Memory B cell (primary cell): ENCODE results near the gene NDUFB10.

Source experiments
- ATAC-seq: fragments of 150-1000 bp; cut with Tn5 transposase; 2 replicates; pipeline ENCODE4 v1.10.0; 2021; ENCODE audit warnings: low read depth, mild to moderate bottlenecking, moderate library complexity
- DNase-seq, 2 donors: peaks; one replicate each; pipeline ENCODE4 v3.0.0; 2022; ENCODE audit warnings: low spot score in 2 of 2
- H3K27ac Mint-ChIP-seq: one replicate; pipeline ENCODE4 v1.8.0; 2022; ENCODE audit warnings: mild to moderate bottlenecking, moderate library complexity, mixed read lengths
- H3K27me3 Mint-ChIP-seq: one replicate; pipeline ENCODE4 v1.8.0; 2022; ENCODE audit warnings: mixed read lengths
- H3K36me3 Mint-ChIP-seq: one replicate; pipeline ENCODE4 v1.8.0; 2022; ENCODE audit warnings: mild to moderate bottlenecking, mixed read lengths
- H3K4me1 Mint-ChIP-seq: one replicate; pipeline ENCODE4 v1.8.0; 2022; ENCODE audit warnings: mixed read lengths
- H3K4me3 Mint-ChIP-seq: one replicate; pipeline ENCODE4 v1.8.0; 2022; ENCODE audit warnings: mild to moderate bottlenecking, moderate library complexity, mixed read lengths
- H3K9me3 Mint-ChIP-seq: one replicate; pipeline ENCODE4 v1.8.0; 2022; ENCODE audit warnings: mixed read lengths

The NDUFB10 gene

GRCh38 chr16:1985466-1986150 lies 26.3 kb downstream of the NDUFB10 start:
- no peak overlapping the region for H3K27ac Mint-ChIP-seq
- peak overlapping the region; percentile 78 for H3K4me3 Mint-ChIP-seq

GRCh38 chr16:1987198-1987597 lies 27.9 kb downstream of the NDUFB10 start:
- peaks cover 10% of the 10 kb centered on the region for H3K36me3 Mint-ChIP-seq
- H3K27me3 Mint-ChIP-seq: peaks cover 6% of the 10 kb centered on the region
- no peak overlapping the region for H3K27ac Mint-ChIP-seq
- peaks cover 24% of the 10 kb centered on the region for H3K4me1 Mint-ChIP-seq
- ATAC-seq (no peak), DNase-seq (no peak)
- no peaks in the 10 kb centered on the region for H3K9me3 Mint-ChIP-seq
- no peak overlapping the region for H3K4me3 Mint-ChIP-seq

More at GRCh38 chr16:1985466-1986150, 26.3 kb downstream of the NDUFB10 start:
- Mint-ChIP-seq H3K36me3 (peaks cover 10% of the 10 kb centered on the region), H3K9me3 (no peaks in the 10 kb centered on the region), H3K4me1 (peaks cover 19% of the 10 kb centered on the region), H3K27me3 (peaks cover 9% of the 10 kb centered on the region)
- DNase-seq: no peak
- no peak for ATAC-seq

- peaks cover 10% of the 10 kb centered on the region for H3K36me3 Mint-ChIP-seq
Observed at GRCh38 chr16:1989209-1990100, 30.1 kb downstream of the NDUFB10 start, which contains the start of gene SYNGR3. SYNGR3 (plus strand) TSS chr16:1989970; CDS start chr16:1990103, 133 bp downstream.

GRCh38 chr16:1990101-1990350 lies 30.7 kb downstream of the NDUFB10 start:
- H3K4me3 Mint-ChIP-seq: peak overlapping the region; percentile 90
- H3K27ac Mint-ChIP-seq: peak overlapping the region; percentile 95
- H3K36me3 Mint-ChIP-seq: peaks cover 10% of the 10 kb centered on the region
- H3K4me1 Mint-ChIP-seq: peaks cover 18% of the 10 kb centered on the region
- DNase-seq (no peak), ATAC-seq (no peak)
- no peaks in the 10 kb centered on the region for H3K9me3 Mint-ChIP-seq
- H3K27me3 Mint-ChIP-seq: no peaks in the 10 kb centered on the region

More at GRCh38 chr16:1989209-1990100, 30.1 kb downstream of the NDUFB10 start, which contains the start of gene SYNGR3:
- Mint-ChIP-seq H3K4me1 (peaks cover 22% of the 10 kb centered on the region), H3K27me3 (no peaks in the 10 kb centered on the region), H3K4me3 (peak within 1 kb of the TSS; percentile 90), H3K9me3 (no peaks in the 10 kb centered on the region), H3K27ac (peak within 1 kb of the TSS; percentile 95)
- DNase-seq: no peak
- ATAC-seq: no peak

GRCh38 chr16:1990351-1991134 lies 31.2 kb downstream of the NDUFB10 start:
- peaks cover 18% of the 10 kb centered on the region for H3K4me1 Mint-ChIP-seq
- peaks cover 10% of the 10 kb centered on the region for H3K36me3 Mint-ChIP-seq
- H3K4me3 Mint-ChIP-seq: peak overlapping the region; percentile 90
- no peaks in the 10 kb centered on the region for H3K27me3 Mint-ChIP-seq
- ATAC-seq (peak; percentile 13), DNase-seq (peak; percentile 57 to 71)
- peak overlapping the region; percentile 95 for H3K27ac Mint-ChIP-seq
- H3K9me3 Mint-ChIP-seq: no peaks in the 10 kb centered on the region

- Mint-ChIP-seq H3K4me3 (peak overlapping the region; percentile 90), H3K4me1 (peaks cover 18% of the 10 kb centered on the region), H3K27ac (peak overlapping the region; percentile 95), H3K9me3 (no peaks in the 10 kb centered on the region), H3K36me3 (peaks cover 8% of the 10 kb centered on the region), H3K27me3 (no peaks in the 10 kb centered on the region)
- DNase-seq (peak; percentile 66 to 71), ATAC-seq (peak; percentile 59)
Observed at GRCh38 chr16:1991135-1991551, 31.8 kb downstream of the NDUFB10 start.

- ATAC-seq (no peak), DNase-seq (peak in 1 of 2 donors; percentile 25)
- Mint-ChIP-seq H3K4me3 (peak overlapping the region; percentile 90), H3K36me3 (peaks cover 4% of the 10 kb centered on the region), H3K27ac (peak overlapping the region; percentile 95), H3K4me1 (peaks cover 18% of the 10 kb centered on the region), H3K9me3 (no peaks in the 10 kb centered on the region), H3K27me3 (no peaks in the 10 kb centered on the region)
Observed at GRCh38 chr16:1991588-1991947, 32.2 kb downstream of the NDUFB10 start.

- Mint-ChIP-seq H3K36me3 (no peaks in the 10 kb centered on the region), H3K4me3 (peak overlapping the region; percentile 90), H3K4me1 (peaks cover 18% of the 10 kb centered on the region), H3K27me3 (no peaks in the 10 kb centered on the region), H3K9me3 (no peaks in the 10 kb centered on the region), H3K27ac (peak overlapping the region; percentile 95)
- ATAC-seq: peak; percentile 66
- DNase-seq: peak; percentile 92 to 97
Observed at GRCh38 chr16:1991948-1992703, 32.8 kb downstream of the NDUFB10 start.

GRCh38 chr16:1992704-1993317 lies 33.5 kb downstream of the NDUFB10 start:
- no peak for DNase-seq
- Mint-ChIP-seq H3K36me3 (no peaks in the 10 kb centered on the region), H3K4me3 (no peak overlapping the region), H3K9me3 (no peaks in the 10 kb centered on the region), H3K4me1 (peaks cover 18% of the 10 kb centered on the region), H3K27me3 (no peaks in the 10 kb centered on the region), H3K27ac (no peak overlapping the region)
- no peak for ATAC-seq

- no peak for DNase-seq
- ATAC-seq: no peak
- Mint-ChIP-seq H3K36me3 (peaks cover 3% of the 10 kb centered on the region), H3K4me1 (peaks cover 15% of the 10 kb centered on the region), H3K9me3 (no peaks in the 10 kb centered on the region), H3K4me3 (no peak overlapping the region), H3K27ac (peak overlapping the region; percentile 70), H3K27me3 (no peaks in the 10 kb centered on the region)
Observed at GRCh38 chr16:1993731-1994131, 34.4 kb downstream of the NDUFB10 start.

- ATAC-seq (no peak), DNase-seq (no peak)
- Mint-ChIP-seq H3K4me3 (no peak overlapping the region), H3K4me1 (peaks cover 5% of the 10 kb centered on the region), H3K36me3 (peaks cover 10% of the 10 kb centered on the region), H3K27me3 (no peaks in the 10 kb centered on the region), H3K9me3 (no peaks in the 10 kb centered on the region), H3K27ac (no peak overlapping the region)
Observed at GRCh38 chr16:1997494-1998359, 38.4 kb downstream of the NDUFB10 start.

GRCh38 chr16:1998360-1998835 lies 39.1 kb downstream of the NDUFB10 start:
- H3K36me3 Mint-ChIP-seq: peaks cover 10% of the 10 kb centered on the region
- H3K27ac Mint-ChIP-seq: no peak overlapping the region
- DNase-seq (no peak), ATAC-seq (no peak)
- H3K27me3 Mint-ChIP-seq: no peaks in the 10 kb centered on the region
- no peak overlapping the region for H3K4me3 Mint-ChIP-seq
- peaks cover 3% of the 10 kb centered on the region for H3K4me1 Mint-ChIP-seq
- H3K9me3 Mint-ChIP-seq: no peaks in the 10 kb centered on the region
